Measurements from ENCODE around the gene TCEAL9.

DNA sequence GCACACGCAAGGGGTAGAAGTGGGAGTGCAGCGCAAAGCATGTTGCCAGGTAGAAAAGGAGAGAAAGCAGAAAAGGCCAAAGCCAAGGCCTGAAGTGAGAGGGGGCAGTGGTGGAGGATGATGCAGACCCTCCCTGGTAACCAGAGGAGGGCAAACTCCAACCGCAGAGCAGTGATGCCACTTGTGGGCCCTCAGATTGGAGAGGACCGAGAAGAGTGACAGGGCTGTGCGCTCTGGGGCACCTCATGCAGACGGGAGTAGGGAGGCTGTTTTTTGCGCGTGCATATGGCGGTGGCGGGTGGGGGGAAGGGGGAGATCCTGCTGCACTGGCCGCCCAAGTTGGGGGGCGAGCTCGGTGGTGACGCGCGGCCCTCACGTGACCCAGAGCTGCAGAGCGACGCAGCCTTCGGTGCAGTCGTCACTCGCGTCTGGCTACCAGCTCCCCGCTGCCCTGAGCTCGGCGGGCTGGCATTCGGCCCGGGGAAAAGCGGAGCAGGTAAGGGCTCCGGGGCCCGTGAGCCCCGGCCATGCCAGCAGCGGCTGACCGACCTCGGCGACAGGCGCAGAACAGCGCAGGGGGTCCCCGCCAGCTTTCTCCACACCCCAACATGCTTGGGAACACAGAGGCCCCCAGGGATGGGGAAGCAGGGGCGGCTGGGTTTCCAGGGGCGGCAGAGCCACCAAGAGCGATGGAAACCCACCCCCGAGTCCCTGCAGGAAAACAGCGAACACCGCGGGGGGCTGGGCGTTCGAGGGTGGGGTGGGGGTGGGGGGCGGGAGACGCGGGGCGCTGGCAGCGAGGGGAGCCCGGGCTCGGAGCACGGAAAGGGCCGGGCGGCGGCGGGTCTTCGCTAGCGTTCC, 20.0 kb downstream of the TCEAL9 start, which contains the start of gene BEX3:
- TF ChIP-seq, protein P1, sequence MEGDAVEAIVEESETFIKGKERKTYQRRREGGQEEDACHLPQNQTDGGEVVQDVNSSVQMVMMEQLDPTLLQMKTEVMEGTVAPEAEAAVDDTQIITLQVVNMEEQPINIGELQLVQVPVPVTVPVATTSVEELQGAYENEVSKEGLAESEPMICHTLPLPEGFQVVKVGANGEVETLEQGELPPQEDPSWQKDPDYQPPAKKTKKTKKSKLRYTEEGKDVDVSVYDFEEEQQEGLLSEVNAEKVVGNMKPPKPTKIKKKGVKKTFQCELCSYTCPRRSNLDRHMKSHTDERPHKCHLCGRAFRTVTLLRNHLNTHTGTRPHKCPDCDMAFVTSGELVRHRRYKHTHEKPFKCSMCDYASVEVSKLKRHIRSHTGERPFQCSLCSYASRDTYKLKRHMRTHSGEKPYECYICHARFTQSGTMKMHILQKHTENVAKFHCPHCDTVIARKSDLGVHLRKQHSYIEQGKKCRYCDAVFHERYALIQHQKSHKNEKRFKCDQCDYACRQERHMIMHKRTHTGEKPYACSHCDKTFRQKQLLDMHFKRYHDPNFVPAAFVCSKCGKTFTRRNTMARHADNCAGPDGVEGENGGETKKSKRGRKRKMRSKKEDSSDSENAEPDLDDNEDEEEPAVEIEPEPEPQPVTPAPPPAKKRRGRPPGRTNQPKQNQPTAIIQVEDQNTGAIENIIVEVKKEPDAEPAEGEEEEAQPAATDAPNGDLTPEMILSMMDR (optimal IDR thresholded peaks at IDR 0.05 in 1 of 3, IDR thresholded peaks at IDR 0.05 in 1 of 3, conservative IDR thresholded peaks at IDR 0.05 in 1 of 3; ENCODE audit: extremely low read depth in 1 of 3, insufficient read depth in 2 of 3, low read length in 3 of 3) = no peak
- no peak for TF ChIP-seq EZH2 (IDR thresholded peaks at IDR 0.05; ENCODE audit: low read length)
